Stimulated activated CD8-positive, alpha-beta memory T cell treated with anti-CD3 and anti-CD28 coated beads, Interleukin-12 subunit alpha, Interleukin-12 subunit beta, amount 100 ng/mL, for 24 hours (primary cell): ENCODE data around the gene PDE4B.
"Not testable (repeated sequence)": the region's sequence is repeated elsewhere in the genome, so short reads cannot be mapped to it uniquely, and the experiment has no call there.

ENCODE experiments used
- DNase-seq: peaks from one replicate; pipeline ENCODE4 v3.0.0-alpha.2; 2020; ENCODE audit errors: extremely low read depth

The PDE4B gene

GRCh38 chr1:66055092-66055491 lies 262.4 kb downstream of the PDE4B start:
- DNase-seq, result no peak

- not testable (repeated sequence) for DNase-seq
These were observed 264.8 kb downstream of the PDE4B start for GRCh38 chr1:66057448-66057847.

- DNase-seq, result no peak
These were observed 265.9 kb downstream of the PDE4B start for GRCh38 chr1:66058558-66058957.

GRCh38 chr1:66067219-66067618 lies 274.5 kb downstream of the PDE4B start:
- not testable (repeated sequence) for DNase-seq

GRCh38 chr1:66069976-66070876 lies 277.5 kb downstream of the PDE4B start:
- DNase-seq, result no peak

- no peak for DNase-seq
These were observed 280.7 kb downstream of the PDE4B start for GRCh38 chr1:66073388-66073787.

- DNase-seq, result no peak
These were observed 281.5 kb downstream of the PDE4B start for GRCh38 chr1:66074147-66074546.

- no peak for DNase-seq
These were observed 285.7 kb downstream of the PDE4B start for GRCh38 chr1:66078412-66078811.

GRCh38 chr1:66083003-66083402 lies 290.3 kb downstream of the PDE4B start:
- no peak for DNase-seq

GRCh38 chr1:66084442-66084841 lies 291.7 kb downstream of the PDE4B start:
- DNase-seq, result no peak

- no peak for DNase-seq
These were observed 292.9 kb downstream of the PDE4B start for GRCh38 chr1:66085600-66085999.

GRCh38 chr1:66088787-66089186 lies 296.1 kb downstream of the PDE4B start:
- no peak for DNase-seq

GRCh38 chr1:66090859-66091457 lies 298.3 kb downstream of the PDE4B start:
- no peak for DNase-seq

GRCh38 chr1:66095190-66095589 lies 302.5 kb downstream of the PDE4B start:
- no peak for DNase-seq

- DNase-seq, result not testable (repeated sequence)
These were observed 308.3 kb downstream of the PDE4B start for GRCh38 chr1:66100959-66101358.

- DNase-seq, result not testable (repeated sequence)
These were observed 311.4 kb downstream of the PDE4B start for GRCh38 chr1:66104076-66104475.

GRCh38 chr1:66108624-66109023 lies 315.9 kb downstream of the PDE4B start:
- DNase-seq, result no peak

GRCh38 chr1:66112744-66113400 lies 320.2 kb downstream of the PDE4B start:
- DNase-seq, result no peak

GRCh38 chr1:66119148-66119547 lies 326.5 kb downstream of the PDE4B start:
- no peak for DNase-seq

GRCh38 chr1:66124670-66125069 lies 332.0 kb downstream of the PDE4B start:
- DNase-seq, result no peak

GRCh38 chr1:66128641-66129040 lies 335.9 kb downstream of the PDE4B start:
- not testable (repeated sequence) for DNase-seq

GRCh38 chr1:66132324-66132723 lies 339.6 kb downstream of the PDE4B start:
- no peak for DNase-seq

GRCh38 chr1:66134004-66134403 lies 341.3 kb downstream of the PDE4B start:
- no peak for DNase-seq
